Hematopoietic multipotent progenitor cell (in vitro differentiated cells): ENCODE data around the gene TXLNB. TPM values are rescaled to one million over a fixed set of nuclear protein-coding genes. Genes with fewer than 3 reads are reported as not detected.
"Not testable (repeated sequence)": the region's sequence is repeated elsewhere in the genome, so short reads cannot be mapped to it uniquely, and the experiment has no call there.

Source experiments
- DNase-seq, 3 donors: peaks; one replicate each; pipeline ENCODE4 v3.0.0-alpha.2; 2011 to 2015; ENCODE audit warnings: low read depth in 2 of 3, low spot score in 2 of 3
- total RNA-seq: library from RNA; depleted of rRNA; stranded (reverse); fragments of >200 nt; gene quantifications from one replicate; pipeline ENCODE4 v1.2.3, GENCODE V29; 2012

TXLNB gene
- total RNA-seq, 1 donor: 0.81 TPM

DNA sequence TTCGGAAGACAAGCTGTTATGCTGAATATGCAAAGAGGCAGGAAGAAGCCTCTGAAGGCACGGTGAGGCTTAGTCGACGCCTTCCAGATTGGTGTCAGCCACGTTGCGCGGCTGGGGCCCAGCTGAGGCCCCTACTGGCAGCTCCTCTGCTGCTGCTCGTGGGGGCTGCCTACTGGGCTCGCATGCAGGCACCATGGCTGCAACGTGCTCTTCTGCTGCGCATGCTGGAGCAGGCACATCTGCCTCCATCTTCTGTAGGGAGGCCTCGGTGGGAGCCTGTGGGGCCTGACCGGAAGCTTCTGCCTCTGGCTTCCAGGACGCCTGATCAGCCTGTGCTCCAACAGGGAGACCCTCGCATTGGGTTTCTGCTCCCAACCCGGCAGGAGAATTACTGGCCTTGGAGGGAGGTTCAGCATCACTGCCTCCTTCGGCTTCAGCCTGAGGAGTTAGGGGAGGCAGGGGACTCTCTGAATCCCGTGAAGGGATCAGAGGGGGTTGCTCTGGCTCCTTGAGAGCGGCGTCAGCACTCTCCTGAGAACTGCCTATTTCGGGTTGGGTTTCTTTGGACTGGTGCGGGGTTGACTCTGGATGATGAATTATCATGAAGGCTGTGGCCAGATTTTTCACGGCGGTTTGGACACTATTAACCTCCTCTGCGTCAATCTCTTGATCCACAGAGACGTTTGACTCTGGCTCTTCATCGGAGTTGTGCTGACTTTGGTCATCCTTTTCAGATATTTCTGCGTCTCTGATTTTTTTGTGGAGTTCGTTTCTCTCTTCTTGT is 49.1 kb downstream of the TXLNB start:
- DNase-seq: no peak

- peak in 1 of 3 donors; percentile 58 for DNase-seq
These were observed 51.4 kb downstream of the TXLNB start for GRCh38 chr6:139240161-139241010.

- no peak for DNase-seq
These were observed 52.7 kb downstream of the TXLNB start for GRCh38 chr6:139239064-139239463.

DNA sequence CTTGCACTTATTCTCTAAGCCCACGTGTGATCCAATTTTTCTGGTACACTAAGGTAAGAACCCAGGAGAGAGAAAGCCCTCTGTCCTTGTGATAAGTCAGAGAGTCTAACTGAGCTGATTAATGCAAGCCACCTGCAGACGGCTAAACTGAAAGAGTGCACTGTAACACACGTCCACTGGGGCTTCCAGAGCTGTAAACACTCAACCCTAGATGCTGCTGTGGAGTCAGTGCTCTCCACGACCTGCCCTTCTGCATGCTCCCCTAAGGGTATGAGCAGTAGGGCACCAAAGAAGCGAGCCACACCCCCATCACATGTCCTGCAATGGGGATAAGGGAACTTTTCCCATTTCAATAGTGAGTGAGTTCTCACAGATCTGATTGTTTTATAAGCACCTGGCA is 55.7 kb downstream of the TXLNB start:
- DNase-seq: no peak

DNA sequence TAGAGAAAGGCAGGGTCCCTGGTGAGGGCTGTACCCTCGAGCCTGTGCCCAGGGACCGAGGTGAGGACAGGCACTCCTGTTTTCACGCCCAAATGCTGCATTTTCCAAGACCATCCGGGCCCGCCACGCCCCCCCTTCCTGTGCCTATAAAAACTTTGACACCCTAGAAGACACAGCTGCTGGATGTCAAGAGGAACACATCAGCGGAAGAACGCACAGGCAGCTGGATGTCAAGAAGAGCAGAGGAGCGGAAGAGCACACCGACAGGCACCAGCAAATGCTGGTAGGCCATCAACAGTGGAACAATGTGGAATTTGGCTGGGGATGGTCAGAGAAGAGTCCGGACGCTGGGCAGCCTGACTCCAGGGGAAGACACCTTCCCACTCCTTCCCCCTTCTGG is 56.1 kb downstream of the TXLNB start:
- DNase-seq: no peak

DNA sequence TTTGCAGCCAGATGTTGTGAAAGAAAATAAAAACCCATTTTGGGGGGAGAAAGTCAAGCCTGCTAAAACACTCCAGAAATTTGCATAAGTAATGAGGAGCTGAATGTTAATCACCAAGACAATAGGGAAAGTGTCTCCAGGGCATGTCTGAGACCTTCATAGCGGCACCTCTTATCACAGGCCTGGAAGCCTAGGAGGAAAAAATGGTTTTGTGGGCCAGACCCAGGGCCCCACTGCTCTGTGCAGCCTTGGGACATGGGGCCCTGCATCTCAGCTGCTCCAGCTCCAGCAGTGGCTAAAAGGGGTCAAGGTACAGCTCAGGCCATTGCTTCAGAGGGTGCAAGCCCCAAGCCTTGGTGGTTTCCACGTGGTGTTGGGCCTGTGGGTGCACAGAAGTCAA is 57.6 kb downstream of the TXLNB start:
- not testable (repeated sequence) for DNase-seq

GRCh38 chr6:139231206-139231605 is 60.6 kb downstream of the TXLNB start:
- DNase-seq: no peak

GRCh38 chr6:139230391-139230840 is 61.4 kb downstream of the TXLNB start:
- DNase-seq: peak in 2 of 3 donors; percentile 22 to 52

GRCh38 chr6:139228387-139228786 is 63.4 kb downstream of the TXLNB start:
- DNase-seq: peak in 1 of 3 donors; percentile 41

DNA sequence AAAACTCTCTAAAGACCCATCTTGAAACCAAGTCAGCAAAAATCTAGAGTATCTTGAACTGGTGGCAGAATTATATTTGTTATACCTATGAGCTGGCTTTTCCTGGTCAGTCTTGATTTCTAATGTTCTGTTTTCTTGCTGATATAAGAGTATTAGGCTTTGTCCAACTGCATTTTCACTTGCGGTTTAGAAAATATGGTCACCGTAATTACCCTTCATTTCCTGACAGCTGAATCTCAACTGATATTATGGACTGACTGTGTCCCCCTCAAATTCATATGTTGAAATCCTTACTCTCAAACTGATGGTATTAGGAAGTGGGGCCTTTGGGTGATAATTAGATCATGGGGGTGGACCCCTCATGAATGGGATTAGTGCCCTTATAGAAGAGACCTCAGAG is 72.1 kb downstream of the TXLNB start:
- no peak for DNase-seq

- DNase-seq: peak; percentile 40 to 87 (median 77)
These were observed 72.5 kb downstream of the TXLNB start for GRCh38 chr6:139219271-139219729.

GRCh38 chr6:139212460-139212859 is 79.3 kb downstream of the TXLNB start:
- DNase-seq: not testable (repeated sequence)

- not testable (repeated sequence) for DNase-seq
These were observed 81.0 kb downstream of the TXLNB start for GRCh38 chr6:139210766-139211165.

- peak in 1 of 3 donors; percentile 45 for DNase-seq
These were observed 86.0 kb downstream of the TXLNB start for GRCh38 chr6:139205843-139206242.

- DNase-seq: no peak
These were observed 86.8 kb downstream of the TXLNB start for GRCh38 chr6:139204978-139205377.

- no peak for DNase-seq
These were observed 90.4 kb downstream of the TXLNB start for GRCh38 chr6:139201378-139201777.

DNA sequence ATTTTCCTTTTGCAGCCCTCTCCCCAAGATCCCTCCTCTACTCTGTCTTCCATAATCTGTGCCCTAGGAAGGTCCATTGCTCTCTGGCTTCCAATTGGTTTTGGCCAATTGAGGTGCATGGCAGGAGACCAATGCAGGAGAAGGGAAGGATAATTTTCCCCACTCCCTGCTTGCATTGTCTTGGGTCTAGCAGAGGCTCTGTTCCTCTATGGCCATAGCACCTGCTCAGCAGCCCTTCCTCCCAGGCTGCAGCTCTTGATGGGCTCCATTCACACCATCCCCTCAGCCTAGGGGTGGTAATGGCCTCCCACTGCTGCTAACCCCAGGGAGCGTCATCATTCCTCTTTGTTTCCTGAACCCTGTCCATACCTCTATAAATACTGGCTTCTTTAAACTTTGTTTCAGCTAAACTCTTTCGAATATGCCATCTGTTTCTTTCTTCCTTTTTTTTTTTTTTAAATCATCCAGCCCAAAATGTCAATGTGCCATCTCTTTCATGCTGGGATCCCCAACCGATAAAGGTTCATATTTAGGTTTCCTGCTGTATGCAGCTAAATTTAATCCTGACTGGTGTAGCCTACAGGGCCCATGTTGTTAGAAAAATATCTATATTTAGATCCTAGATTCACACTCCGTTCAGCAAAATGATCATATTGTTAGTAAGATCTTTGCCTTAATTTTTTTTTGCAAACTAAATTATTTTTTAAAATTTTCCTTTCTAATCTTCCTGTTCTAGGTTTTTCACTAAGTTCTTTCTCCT is 93.1 kb downstream of the TXLNB start:
- DNase-seq: no peak

GRCh38 chr6:139194740-139195139 is 97.1 kb downstream of the TXLNB start:
- DNase-seq: no peak
